ENCODE data around the gene RNF182. TPM values are rescaled to one million over a fixed set of nuclear protein-coding genes. Genes with fewer than 3 reads are reported as not detected.

RNF182 gene
- total RNA-seq, 1 donor from 2014 or later: 2.8 TPM

- DNase-seq (ENCODE audit: extremely low spot score, unreplicated experiment): no peak
- TF ChIP-seq CTCF (conservative IDR thresholded peaks at IDR 0.05): no peak
- Mint-ChIP-seq H3K4me3 (no peak overlapping the region), H3K27ac (no peak overlapping the region), H3K27me3 (peaks cover 18% of the 10 kb centered on the region), H3K9me3 (peaks cover 4% of the 10 kb centered on the region), H3K4me1 (ENCODE audit: unreplicated experiment) (peaks cover 39% of the 10 kb centered on the region), H3K36me3 (no peaks in the 10 kb centered on the region)
Observed at GRCh38 chr6:13918686-13919250, 6.0 kb upstream of the RNF182 start.

GRCh38 chr6:13919861-13920260 is 4.9 kb upstream of the RNF182 start:
- no peak for TF ChIP-seq CTCF (conservative IDR thresholded peaks at IDR 0.05)
- Mint-ChIP-seq H3K4me3 (no peak overlapping the region), H3K9me3 (peaks cover 4% of the 10 kb centered on the region), H3K27ac (no peak overlapping the region), H3K36me3 (no peaks in the 10 kb centered on the region), H3K27me3 (peaks cover 27% of the 10 kb centered on the region), H3K4me1 (ENCODE audit: unreplicated experiment) (peaks cover 36% of the 10 kb centered on the region)
- no peak for DNase-seq (ENCODE audit: extremely low spot score, unreplicated experiment)

- Mint-ChIP-seq H3K36me3 (no peaks in the 10 kb centered on the region), H3K9me3 (peaks cover 4% of the 10 kb centered on the region), H3K27ac (no peak overlapping the region), H3K4me1 (ENCODE audit: unreplicated experiment) (peaks cover 35% of the 10 kb centered on the region), H3K4me3 (no peak overlapping the region), H3K27me3 (peaks cover 31% of the 10 kb centered on the region)
- DNase-seq (ENCODE audit: extremely low spot score, unreplicated experiment): no peak
- TF ChIP-seq CTCF (conservative IDR thresholded peaks at IDR 0.05): no peak
Observed at GRCh38 chr6:13920552-13920951, 4.2 kb upstream of the RNF182 start.

- Mint-ChIP-seq H3K27me3 (peaks cover 49% of the 10 kb centered on the region), H3K36me3 (no peaks in the 10 kb centered on the region), H3K4me3 (no peak overlapping the region), H3K27ac (no peak overlapping the region), H3K9me3 (no peaks in the 10 kb centered on the region), H3K4me1 (ENCODE audit: unreplicated experiment) (peaks cover 24% of the 10 kb centered on the region)
- no peak for DNase-seq (ENCODE audit: extremely low spot score, unreplicated experiment)
- TF ChIP-seq CTCF (conservative IDR thresholded peaks at IDR 0.05): no peak
Observed at GRCh38 chr6:13922750-13923149, 2.0 kb upstream of the RNF182 start.

GRCh38 chr6:13923527-13924145 is 1.1 kb upstream of the RNF182 start:
- Mint-ChIP-seq H3K9me3 (no peaks in the 10 kb centered on the region), H3K27me3 (peaks cover 54% of the 10 kb centered on the region), H3K4me3 (peak overlapping the region; percentile 94), H3K27ac (peak overlapping the region; percentile 83), H3K36me3 (no peaks in the 10 kb centered on the region), H3K4me1 (ENCODE audit: unreplicated experiment) (peaks cover 20% of the 10 kb centered on the region)
- no peak for DNase-seq (ENCODE audit: extremely low spot score, unreplicated experiment)
- TF ChIP-seq CTCF (conservative IDR thresholded peaks at IDR 0.05): no peak

Data from type B pancreatic cell (in vitro differentiated cells).